Keratinocyte (primary cell): ENCODE data around the gene EEF1A2. TPM values are rescaled to one million over a fixed set of nuclear protein-coding genes. Genes with fewer than 3 reads are reported as not detected.

Source experiments
- DNase-seq: peaks from one replicate; pipeline ENCODE4 v3.0.0-alpha.2; 2011; ENCODE audit warnings: low read depth, missing footprints, low spot score
- FAIRE-seq: peaks from 2 replicates; lab custom pipeline; 2011; peaks lifted over from hg19 to GRCh38; lab: Jason Lieb, UNC
- H2AFZ ChIP-seq: 2 replicates; pipeline ENCODE4 v1.6.0; 2012; ENCODE audit warnings: low read length, control low read depth, inconsistent platforms; ENCODE audit not compliant: control insufficient read depth
- H3K27ac ChIP-seq: 2 replicates; pipeline ENCODE4 v1.5.1; 2011; ENCODE audit warnings: low read length; ENCODE audit not compliant: control insufficient read depth, insufficient read depth
- H3K27me3 ChIP-seq: 3 replicates; pipeline ENCODE4 v1.6.0; 2011; ENCODE audit warnings: low read length; ENCODE audit not compliant: control insufficient read depth, insufficient read depth; ENCODE audit errors: extremely low read depth
- H3K36me3 ChIP-seq, 2 experiments: 2 replicates in 1 of 2; 3 replicates in 1 of 2; pipeline ENCODE4 v1.5.1; 2011; ENCODE audit warnings: low read length in 2 of 2, mild to moderate bottlenecking in 1 of 2; ENCODE audit not compliant: control insufficient read depth in 2 of 2, insufficient read depth in 2 of 2; ENCODE audit errors: extremely low read depth in 1 of 2
- H3K4me1 ChIP-seq: 3 replicates; pipeline ENCODE4 v1.5.1; 2011; ENCODE audit warnings: low read length; ENCODE audit not compliant: control insufficient read depth, insufficient read depth; ENCODE audit errors: extremely low read depth
- H3K4me2 ChIP-seq: 3 replicates; pipeline ENCODE4 v1.6.0; 2011; ENCODE audit warnings: low read depth, low read length; ENCODE audit not compliant: control insufficient read depth, insufficient read depth; ENCODE audit errors: extremely low read depth
- H3K4me3 ChIP-seq, 3 experiments: fragments of 200-600 bp in 1 of 3; sonication (generic) in 1 of 3; 2 replicates in 2 of 3; 3 replicates in 1 of 3; pipeline ENCODE4 v1.5.1; 2011 to 2016; ENCODE audit warnings: low read length in 3 of 3, mild to moderate bottlenecking in 3 of 3, control low read depth in 2 of 3, inconsistent platforms in 1 of 3, low read depth in 1 of 3, mixed read lengths in 1 of 3, mixed run types in 1 of 3, moderate library complexity in 1 of 3; ENCODE audit not compliant: control insufficient read depth in 2 of 3, insufficient read depth in 2 of 3; ENCODE audit errors: extremely low read depth in 1 of 3
- H3K79me2 ChIP-seq: 2 replicates; pipeline ENCODE4 v1.6.0; 2012; ENCODE audit warnings: low read length; ENCODE audit not compliant: control insufficient read depth, insufficient read depth
- H3K9ac ChIP-seq: 3 replicates; pipeline ENCODE4 v1.6.0; 2011; ENCODE audit warnings: low read length; ENCODE audit not compliant: control insufficient read depth, insufficient read depth; ENCODE audit errors: extremely low read depth
- H3K9me1 ChIP-seq: 3 replicates; pipeline ENCODE4 v1.6.0; 2011; ENCODE audit warnings: low read length; ENCODE audit not compliant: control insufficient read depth, insufficient read depth; ENCODE audit errors: extremely low read depth
- H3K9me3 ChIP-seq: 2 replicates; pipeline ENCODE4 v1.5.1; 2012; ENCODE audit warnings: low read depth, low read length; ENCODE audit not compliant: control insufficient read depth
- H4K20me1 ChIP-seq: 3 replicates; pipeline ENCODE4 v1.6.0; 2011; ENCODE audit warnings: low read length; ENCODE audit not compliant: control insufficient read depth, insufficient read depth; ENCODE audit errors: extremely low read depth
- EZH2 ChIP-seq: IDR thresholded peaks from one replicate; pipeline ENCODE4 v1.6.1; 2012; ENCODE audit warnings: inconsistent platforms, mild to moderate bottlenecking, low read length, moderate library complexity
- dilution Hi-C: fragments of 300-500 bp; cut with MboI; formaldehyde crosslinking; loops from one replicate; pipeline ENCODE4 v1.7.0; 2020; ENCODE audit warnings: low sequenced_read_pairs; ENCODE audit not compliant: extremely low pct_ligation_motif_present
- polyA plus RNA-seq, 5 experiments: library from polyadenylated mRNA; depleted of rRNA in 3 of 5; stranded (reverse) in 3 of 5; stranded (forward) in 1 of 5; unstranded in 1 of 5; fragments of >200 nt; gene quantifications; 1 replicate in 1 of 5; 2 replicates in 3 of 5; 3 replicates in 1 of 5; pipeline versions ENCODE4 v1.2.1 to v1.2.3, GENCODE V29; 2011 to 2012; ENCODE audit warnings: missing spikeins in 2 of 5, low read depth in 1 of 5, low replicate concordance in 1 of 5
- TF ChIP-seq, protein P1 (sequence below), 3 experiments: IDR thresholded peaks in 1 of 3; conservative IDR thresholded peaks in 1 of 3; optimal IDR thresholded peaks in 1 of 3; 2 replicates in 2 of 3; 3 replicates in 1 of 3; pipeline versions ENCODE3 to v1.5.1; 2011; ENCODE audit warnings: low read length in 3 of 3, mild to moderate bottlenecking in 3 of 3, moderate library complexity in 2 of 3, control low read depth in 1 of 3, inconsistent platforms in 1 of 3; ENCODE audit not compliant: insufficient read depth in 2 of 3; ENCODE audit errors: extremely low read depth in 1 of 3

EEF1A2 gene
- polyA plus RNA-seq, 1 donor (not counting 4 experiments of a cell fraction or from before 2014, with no cell fraction given): 0.12 TPM

DNA sequence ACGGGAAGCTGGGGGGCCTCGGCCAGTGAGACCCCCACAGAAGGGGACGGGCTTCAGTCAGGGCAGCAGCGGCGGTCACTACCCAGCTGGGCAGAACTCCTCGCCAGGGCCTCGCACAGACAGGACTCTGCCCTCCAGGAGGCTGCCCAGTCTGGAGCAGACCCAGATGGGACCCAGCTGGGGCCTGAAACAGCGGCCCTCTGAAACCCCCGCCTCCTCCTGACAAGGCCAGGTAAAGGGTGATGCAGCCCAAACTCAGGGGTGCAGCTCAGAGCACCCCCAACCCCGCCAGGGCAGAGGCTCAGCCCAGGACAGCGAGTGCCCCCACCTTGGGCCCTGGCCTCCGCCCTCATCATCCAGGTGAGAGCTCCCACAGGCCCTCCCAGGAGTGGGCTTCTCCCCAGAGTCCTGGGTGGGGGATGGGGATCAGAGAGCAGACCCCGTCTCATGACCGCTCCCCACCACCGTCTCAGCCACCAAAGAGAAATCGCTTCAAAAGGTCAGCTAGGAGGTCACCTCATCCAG is 2.2 kb downstream of the EEF1A2 start:
- Histone ChIP-seq H3K4me2 (no peak overlapping the region), H4K20me1 (no peaks in the 10 kb centered on the region), H3K4me1 (peaks cover 2% of the 10 kb centered on the region), H3K27ac (no peak overlapping the region), H3K9me3 (no peaks in the 10 kb centered on the region), H3K36me3 (no peaks in the 10 kb centered on the region), H3K79me2 (no peaks in the 10 kb centered on the region), H3K9me1 (no peaks in the 10 kb centered on the region), H3K4me3 (no peak overlapping the region), H2AFZ (no peak overlapping the region), H3K27me3 (peaks cover 44% of the 10 kb centered on the region), H3K9ac (no peak overlapping the region)
- FAIRE-seq (no peak), DNase-seq (no peak)
- no peak for TF ChIP-seq EZH2
- TF ChIP-seq, protein P1, sequence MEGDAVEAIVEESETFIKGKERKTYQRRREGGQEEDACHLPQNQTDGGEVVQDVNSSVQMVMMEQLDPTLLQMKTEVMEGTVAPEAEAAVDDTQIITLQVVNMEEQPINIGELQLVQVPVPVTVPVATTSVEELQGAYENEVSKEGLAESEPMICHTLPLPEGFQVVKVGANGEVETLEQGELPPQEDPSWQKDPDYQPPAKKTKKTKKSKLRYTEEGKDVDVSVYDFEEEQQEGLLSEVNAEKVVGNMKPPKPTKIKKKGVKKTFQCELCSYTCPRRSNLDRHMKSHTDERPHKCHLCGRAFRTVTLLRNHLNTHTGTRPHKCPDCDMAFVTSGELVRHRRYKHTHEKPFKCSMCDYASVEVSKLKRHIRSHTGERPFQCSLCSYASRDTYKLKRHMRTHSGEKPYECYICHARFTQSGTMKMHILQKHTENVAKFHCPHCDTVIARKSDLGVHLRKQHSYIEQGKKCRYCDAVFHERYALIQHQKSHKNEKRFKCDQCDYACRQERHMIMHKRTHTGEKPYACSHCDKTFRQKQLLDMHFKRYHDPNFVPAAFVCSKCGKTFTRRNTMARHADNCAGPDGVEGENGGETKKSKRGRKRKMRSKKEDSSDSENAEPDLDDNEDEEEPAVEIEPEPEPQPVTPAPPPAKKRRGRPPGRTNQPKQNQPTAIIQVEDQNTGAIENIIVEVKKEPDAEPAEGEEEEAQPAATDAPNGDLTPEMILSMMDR (optimal IDR thresholded peaks at IDR 0.05 in 1 of 3, IDR thresholded peaks at IDR 0.05 in 1 of 3, conservative IDR thresholded peaks at IDR 0.05 in 1 of 3; ENCODE audit: extremely low read depth in 1 of 3, insufficient read depth in 2 of 3, low read length in 3 of 3): no peak
- dilution Hi-C loops: no loop called here

- FAIRE-seq (no peak), DNase-seq (no peak)
- Histone ChIP-seq H3K27me3 (peaks cover 41% of the 10 kb centered on the region), H2AFZ (no peak overlapping the region), H3K4me2 (peak overlapping the region; percentile 78), H3K9ac (no peak overlapping the region), H3K79me2 (no peaks in the 10 kb centered on the region), H3K9me1 (no peaks in the 10 kb centered on the region), H3K9me3 (no peaks in the 10 kb centered on the region), H4K20me1 (no peaks in the 10 kb centered on the region), H3K4me1 (peaks cover 2% of the 10 kb centered on the region), H3K27ac (no peak overlapping the region), H3K36me3 (no peaks in the 10 kb centered on the region), H3K4me3 (peak overlapping the region in 2 of 3 experiments; percentile 49 to 57)
- dilution Hi-C loops: no loop called here
- TF ChIP-seq EZH2: no peak
- TF ChIP-seq, protein P1 (optimal IDR thresholded peaks at IDR 0.05 in 1 of 3, IDR thresholded peaks at IDR 0.05 in 1 of 3, conservative IDR thresholded peaks at IDR 0.05 in 1 of 3; ENCODE audit: extremely low read depth in 1 of 3, insufficient read depth in 2 of 3, low read length in 3 of 3): peak; percentile 70 to 98 (median 82)
Measured at GRCh38 chr20:63495741-63496595, 2.9 kb downstream of the EEF1A2 start.
